Keratinocyte (primary cell): ENCODE data around the gene CST4.

Experiments used
- CTCF ChIP-seq, 3 experiments: IDR thresholded peaks in 1 of 3; conservative IDR thresholded peaks in 1 of 3; optimal IDR thresholded peaks in 1 of 3; 2 replicates in 2 of 3; 3 replicates in 1 of 3; pipeline versions ENCODE3 to v1.5.1; 2011; ENCODE audit warnings: low read length in 3 of 3, mild to moderate bottlenecking in 3 of 3, moderate library complexity in 2 of 3, control low read depth in 1 of 3, inconsistent platforms in 1 of 3; ENCODE audit not compliant: insufficient read depth in 2 of 3; ENCODE audit errors: extremely low read depth in 1 of 3
- EZH2 ChIP-seq: IDR thresholded peaks from one replicate; pipeline ENCODE4 v1.6.1; 2012; ENCODE audit warnings: inconsistent platforms, mild to moderate bottlenecking, low read length, moderate library complexity

- TF ChIP-seq CTCF (optimal IDR thresholded peaks at IDR 0.05 in 1 of 3, IDR thresholded peaks at IDR 0.05 in 1 of 3, conservative IDR thresholded peaks at IDR 0.05 in 1 of 3; ENCODE audit: extremely low read depth in 1 of 3, insufficient read depth in 2 of 3, low read length in 3 of 3), result no peak
- TF ChIP-seq EZH2, result no peak
These were observed 9.1 kb upstream of the CST4 start for GRCh38 chr20:23697947-23698346.
